GM03348 (cell line): ENCODE measurements around the gene NHS.

Source experiments
- DNase-seq: peaks from one replicate; pipeline ENCODE4 v3.0.0; 2012; ENCODE audit warnings: low spot score

NHS gene

GRCh38 chrX:17590892-17591740, 216.1 kb downstream of the NHS start:
- DNase-seq, result peak; percentile 53

GRCh38 chrX:17591741-17592110, 216.7 kb downstream of the NHS start:
- peak; percentile 33 for DNase-seq

- DNase-seq, result no peak
These were observed 217.1 kb downstream of the NHS start for GRCh38 chrX:17592117-17592516.

GRCh38 chrX:17594693-17595092, 219.7 kb downstream of the NHS start:
- DNase-seq, result no peak

DNA sequence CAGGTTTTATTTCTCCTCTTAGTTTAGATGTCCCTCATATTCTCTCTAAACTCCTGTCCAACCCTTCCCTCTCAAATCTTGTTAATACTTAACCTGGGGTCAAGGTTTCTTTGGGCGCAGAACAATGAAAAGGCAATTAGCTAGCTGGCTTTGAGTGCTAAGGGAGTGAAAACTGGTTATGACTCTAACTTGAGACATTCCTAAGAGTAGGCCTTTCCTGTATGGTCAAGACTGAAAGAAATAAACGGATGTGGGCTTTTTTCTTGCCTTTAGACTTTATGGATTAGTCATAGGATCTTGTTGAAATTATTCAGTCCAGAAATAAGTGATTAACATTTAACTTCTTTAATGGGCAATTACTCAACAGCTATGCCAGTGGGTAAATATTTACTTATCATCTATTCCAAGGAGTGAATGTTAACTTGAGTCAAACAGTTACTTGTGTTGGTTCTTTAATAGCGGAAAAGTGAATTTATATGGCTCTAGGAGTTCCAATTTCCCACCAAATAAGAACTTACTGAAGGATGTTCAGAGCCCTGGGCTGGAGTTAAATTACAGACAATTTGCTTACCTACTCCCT, 220.5 kb downstream of the NHS start:
- DNase-seq, result peak; percentile 37

- no peak for DNase-seq
These were observed 221.1 kb downstream of the NHS start for GRCh38 chrX:17596061-17596460.

DNA sequence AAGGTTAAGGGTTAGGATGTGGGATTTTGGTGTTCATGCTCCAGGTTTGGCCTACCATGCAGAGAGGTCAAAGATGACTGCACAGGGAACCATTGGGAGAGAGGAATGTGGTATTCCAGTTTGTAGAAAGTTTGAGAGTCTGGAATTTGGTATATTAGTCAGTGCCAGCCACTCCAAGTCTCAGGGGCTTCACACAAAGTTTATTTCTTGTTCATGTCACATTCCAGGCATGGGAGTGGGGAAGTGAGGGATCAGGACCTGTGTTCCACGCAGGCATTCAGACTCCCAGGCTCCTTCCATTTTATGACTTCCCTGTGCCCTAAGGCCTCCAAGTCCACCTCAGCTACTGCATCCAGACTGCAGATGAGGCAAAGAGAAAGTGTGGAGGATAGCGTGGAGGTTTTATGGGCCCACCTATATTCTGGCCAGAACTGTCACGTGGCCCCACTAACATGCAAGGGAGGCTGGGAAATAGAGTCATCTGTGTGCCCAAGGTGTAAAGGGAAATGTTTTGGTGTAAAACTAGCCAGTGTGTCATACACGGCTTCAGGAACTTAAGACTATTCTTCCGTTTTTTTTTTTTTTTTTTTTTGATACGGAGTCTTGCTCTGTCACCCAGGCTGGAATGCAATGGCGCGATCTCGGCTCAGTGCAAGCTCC, 221.7 kb downstream of the NHS start:
- no peak for DNase-seq

- no peak for DNase-seq
These were observed 222.3 kb downstream of the NHS start for GRCh38 chrX:17597327-17597726.

GRCh38 chrX:17597836-17598439, 222.9 kb downstream of the NHS start:
- DNase-seq, result no peak

DNA sequence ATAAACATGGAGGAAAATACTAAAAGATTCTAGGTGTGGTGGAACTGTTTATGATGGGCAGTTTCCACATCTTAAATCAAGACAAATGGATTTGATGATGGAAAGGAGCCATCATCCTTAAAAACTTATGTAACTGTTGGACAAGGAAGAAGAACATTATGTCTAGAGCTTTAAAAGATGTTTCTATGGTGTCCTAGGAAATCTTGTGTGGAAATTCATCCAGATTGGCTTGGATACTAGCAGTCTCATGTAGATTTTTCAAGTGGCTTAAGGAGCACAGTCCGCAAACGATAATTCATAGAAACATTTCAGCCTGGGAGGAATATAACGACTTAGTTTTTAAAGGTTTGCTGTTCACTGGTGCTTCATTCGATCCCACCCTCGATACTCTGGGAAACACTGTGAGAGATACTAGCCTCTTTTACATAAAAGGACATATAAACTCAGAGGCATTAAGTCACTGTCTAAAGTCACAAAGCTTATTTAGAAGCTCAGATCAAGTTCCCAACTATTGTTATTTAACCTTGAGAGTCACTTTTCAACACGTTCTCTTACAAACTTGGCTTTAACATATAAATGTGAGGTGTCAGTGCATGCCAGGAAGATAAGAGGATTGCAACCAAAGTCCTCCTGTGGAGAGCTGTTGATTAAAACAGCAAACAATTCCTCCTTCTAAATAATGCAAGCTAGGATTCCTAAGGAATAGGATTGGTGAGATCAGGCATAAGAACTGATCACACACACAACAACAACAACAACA, 226.6 kb downstream of the NHS start:
- no peak for DNase-seq

- no peak for DNase-seq
These were observed 227.2 kb downstream of the NHS start for GRCh38 chrX:17602245-17602644.

- no peak for DNase-seq
These were observed 228.2 kb downstream of the NHS start for GRCh38 chrX:17603196-17603595.

DNA sequence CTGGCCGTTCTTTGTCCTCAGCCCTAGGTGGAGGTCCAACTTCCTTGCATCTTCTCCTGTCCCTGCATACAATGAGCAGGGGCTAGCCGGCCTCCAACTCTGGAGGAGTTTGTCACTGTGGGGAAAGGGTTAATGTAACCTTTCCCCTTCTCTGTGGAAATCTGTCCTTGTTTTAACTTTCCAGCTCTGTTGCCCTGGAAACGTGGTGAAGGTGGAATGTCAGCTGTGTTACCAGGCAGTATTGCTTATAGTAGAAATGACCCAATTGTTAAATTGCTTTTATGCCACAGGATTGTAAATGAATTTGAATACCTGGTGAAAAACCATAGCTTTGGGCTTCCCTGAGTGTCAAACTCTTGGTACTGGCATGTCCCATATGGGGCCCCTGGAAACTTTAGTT, 230.7 kb downstream of the NHS start:
- DNase-seq, result no peak

GRCh38 chrX:17606231-17606630, 231.2 kb downstream of the NHS start:
- no peak for DNase-seq

GRCh38 chrX:17608888-17609287, 233.9 kb downstream of the NHS start:
- no peak for DNase-seq

- DNase-seq, result no peak
These were observed 235.8 kb downstream of the NHS start for GRCh38 chrX:17610788-17611187.

- no peak for DNase-seq
These were observed 239.1 kb downstream of the NHS start for GRCh38 chrX:17613979-17614588.

- DNase-seq, result no peak
These were observed 241.9 kb downstream of the NHS start for GRCh38 chrX:17616936-17617335.

DNA sequence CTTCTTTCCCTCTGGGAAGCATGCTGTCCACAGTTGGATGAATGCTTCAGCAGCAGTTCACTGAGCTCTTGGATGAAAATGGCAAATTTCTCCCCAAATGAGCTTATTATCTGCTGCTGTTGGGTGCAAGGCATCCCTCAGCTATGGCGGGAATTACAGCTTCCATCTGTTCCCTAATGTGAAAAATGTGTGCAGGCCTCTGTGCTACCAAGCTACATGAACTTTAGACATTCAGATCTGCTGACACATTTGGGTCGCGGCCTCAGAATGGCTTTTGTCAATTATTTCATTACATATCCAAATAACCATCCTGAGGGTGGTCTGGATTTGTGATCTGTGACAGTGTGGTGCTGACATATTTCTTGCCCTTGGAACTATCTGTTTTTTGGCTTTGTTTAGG, 242.8 kb downstream of the NHS start:
- DNase-seq, result peak; percentile 13

GRCh38 chrX:17621566-17622270, 246.7 kb downstream of the NHS start:
- DNase-seq, result no peak

DNA sequence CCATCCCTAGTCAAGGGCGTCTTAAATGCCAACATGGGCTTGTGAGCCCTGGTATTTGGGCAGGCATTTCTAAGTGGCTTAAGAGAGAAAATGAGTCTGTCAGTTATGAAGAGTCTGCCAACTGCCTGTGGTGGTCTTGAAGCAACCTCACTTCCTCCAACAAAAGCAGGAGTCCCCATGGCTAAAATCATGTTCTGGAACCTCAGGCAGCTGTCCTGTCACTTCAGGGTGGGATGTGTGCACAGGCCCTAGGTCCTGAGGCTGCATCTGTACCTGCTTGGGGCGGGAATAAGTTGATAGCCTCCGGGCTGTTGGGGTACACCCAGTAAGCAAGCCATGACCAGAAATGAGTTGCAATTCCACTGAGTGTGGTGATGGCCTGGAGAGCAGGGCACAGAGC, 247.3 kb downstream of the NHS start:
- DNase-seq, result no peak
